ENCODE results near the gene NGEF.

NGEF gene

DNA sequence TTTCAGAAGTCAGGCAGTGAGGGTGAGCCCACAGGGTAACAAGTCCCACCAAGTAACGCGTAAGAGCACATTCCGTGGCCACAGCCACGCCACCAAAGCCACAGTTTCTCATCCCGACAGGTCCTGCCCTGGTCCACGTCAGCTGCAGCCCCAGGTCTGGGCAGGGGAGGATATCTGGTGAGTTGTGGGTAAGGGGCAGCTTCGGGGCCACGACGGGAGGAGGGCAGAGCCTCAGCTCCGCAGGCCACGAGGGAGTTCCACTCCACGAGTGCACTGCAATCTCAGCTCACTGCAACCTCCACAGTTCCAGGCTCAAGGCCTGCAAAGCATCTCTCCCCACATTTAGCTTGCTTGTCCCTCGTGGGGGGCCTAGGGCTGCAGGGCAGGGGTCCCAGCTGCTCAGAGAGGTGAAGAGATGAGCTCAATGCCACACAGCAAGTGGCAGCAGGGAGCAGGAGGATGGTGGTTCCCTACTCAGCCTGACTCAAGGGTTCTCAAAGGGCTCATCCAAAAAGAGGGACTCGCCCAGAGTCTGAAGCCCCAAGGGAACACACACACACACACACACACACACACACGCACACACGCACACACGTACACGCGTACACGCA, 130.4 kb downstream of the NGEF start:
- no peak for DNase-seq (ENCODE audit: low spot score)

DNA sequence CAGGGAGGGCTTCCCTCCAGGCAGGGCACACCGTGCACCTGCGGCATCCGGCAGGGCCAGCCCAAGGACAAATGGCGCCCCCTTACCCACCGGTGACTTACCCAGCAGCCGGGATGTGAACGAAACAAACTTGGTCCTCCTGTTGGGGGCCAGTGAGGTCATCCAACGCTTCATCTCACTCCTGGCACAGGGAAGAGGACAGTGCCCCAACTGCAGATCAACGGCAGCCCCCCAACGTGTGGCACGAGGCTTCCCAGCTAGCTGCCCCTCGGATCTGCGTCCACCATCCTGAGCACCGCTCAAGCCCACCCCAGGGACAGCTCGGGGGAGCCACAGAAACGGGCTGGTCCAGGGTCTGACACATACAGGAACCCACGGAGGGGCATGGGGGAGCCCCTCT, 131.0 kb downstream of the NGEF start:
- no peak for DNase-seq (ENCODE audit: low spot score)

DNA sequence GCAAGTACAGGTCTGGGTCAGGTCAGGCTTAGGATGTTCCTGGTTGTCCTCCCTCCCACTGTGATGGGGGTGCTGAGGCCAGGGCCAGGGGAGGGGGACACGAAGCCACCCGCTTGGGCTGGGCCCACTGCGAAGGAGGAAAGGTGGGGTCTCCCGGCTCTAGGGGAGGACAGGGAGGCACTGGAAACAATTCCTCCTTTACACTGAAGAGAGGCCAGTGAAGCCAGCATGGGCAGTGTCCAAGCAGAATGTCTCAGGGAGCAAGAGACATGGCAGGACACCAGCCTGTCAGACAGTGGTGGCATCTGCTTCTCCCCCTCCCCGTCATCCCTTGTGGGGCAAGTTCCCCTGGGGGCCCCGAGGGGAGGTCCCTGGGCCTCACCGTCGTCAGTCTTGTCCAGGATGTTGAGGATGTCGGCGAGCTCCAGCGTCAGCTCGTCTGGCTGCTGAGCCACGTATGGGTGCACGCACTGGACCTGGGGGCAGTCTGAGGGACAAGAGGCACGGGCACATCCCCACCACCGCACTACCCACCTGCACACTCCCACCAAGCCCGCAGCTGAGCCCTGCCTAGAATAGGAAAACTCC, 132.2 kb downstream of the NGEF start:
- DNase-seq (ENCODE audit: low spot score): no peak

DNA sequence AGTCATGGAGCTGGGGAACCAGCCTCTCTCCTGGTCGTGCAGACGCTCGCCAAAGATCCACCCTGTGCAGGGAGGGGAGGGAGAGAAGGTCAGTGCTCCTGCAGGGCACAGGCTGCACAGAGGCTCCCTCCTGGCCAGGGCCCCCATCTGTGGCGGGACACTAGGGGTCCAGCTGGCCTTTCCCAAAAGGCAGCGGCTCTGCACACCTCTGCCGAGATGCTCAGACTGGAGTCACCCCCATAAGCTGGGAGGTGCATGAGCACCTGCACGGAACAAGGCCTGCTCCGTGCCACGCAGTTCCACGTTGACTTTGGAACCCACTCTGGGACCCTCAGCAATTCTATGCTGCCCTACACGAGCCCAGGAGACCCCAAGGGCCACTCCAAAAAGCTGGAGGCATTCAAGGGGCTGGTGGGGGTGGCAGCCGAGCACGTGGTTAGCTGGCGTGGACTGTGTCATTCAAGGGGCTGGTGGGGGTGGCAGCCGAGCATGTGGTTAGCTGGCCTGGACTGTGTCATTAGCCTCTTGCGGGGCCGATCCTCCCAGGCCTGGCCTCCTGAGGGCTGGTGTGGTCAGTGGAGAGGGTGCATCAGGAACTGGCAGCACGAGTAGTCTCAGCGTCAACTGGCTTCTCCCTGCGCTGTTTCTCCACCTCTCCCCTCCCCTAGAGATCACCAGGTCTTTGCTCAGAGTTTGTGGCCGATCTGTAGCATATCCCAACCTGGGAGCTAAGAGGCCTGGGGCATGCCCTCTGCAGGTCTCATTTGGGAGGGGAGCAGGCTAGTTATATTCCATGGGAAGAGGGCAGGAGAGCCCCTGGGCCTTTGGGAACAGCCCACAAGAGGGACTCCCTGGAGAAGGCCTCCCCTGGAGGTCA, 133.2 kb downstream of the NGEF start:
- DNase-seq (ENCODE audit: low spot score): no peak

DNA sequence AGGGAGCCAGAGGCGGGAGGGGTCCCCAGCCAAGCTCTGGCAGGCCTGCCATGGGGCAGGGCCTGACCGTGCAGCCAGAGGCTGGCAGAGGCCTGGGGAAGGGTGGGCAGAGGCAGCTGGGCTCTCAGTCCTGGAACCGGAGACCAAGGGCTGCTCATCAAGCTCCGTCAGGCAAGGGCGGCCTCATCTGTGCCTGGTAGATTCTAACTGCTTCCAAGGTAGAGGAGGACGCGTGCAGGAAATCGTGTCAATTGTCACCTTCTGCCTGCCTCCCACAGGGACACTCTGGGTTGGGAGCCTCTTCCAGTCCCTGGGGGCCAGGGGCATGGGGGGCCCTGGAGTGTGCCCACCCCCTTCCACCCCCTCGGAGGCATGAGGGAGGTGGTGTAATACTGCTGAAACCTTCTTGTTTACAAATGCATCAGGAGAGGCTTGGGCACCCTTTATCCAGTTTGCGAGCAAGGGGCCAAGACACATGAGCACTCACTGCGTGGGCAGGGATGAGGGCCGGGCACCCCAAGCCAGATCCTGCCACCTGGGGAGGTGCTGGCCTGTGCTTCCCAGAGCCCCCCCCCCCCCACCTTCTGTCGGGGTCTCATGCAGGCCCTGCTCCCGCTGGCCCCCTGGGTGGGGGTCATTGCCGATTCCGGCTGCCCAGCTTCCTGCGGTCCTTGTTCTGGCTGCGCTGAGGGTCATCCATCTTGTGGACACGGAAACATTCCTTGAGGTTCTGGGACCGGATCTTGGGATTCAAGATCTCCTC, 134.0 kb downstream of the NGEF start:
- DNase-seq (ENCODE audit: low spot score): no peak

DNA sequence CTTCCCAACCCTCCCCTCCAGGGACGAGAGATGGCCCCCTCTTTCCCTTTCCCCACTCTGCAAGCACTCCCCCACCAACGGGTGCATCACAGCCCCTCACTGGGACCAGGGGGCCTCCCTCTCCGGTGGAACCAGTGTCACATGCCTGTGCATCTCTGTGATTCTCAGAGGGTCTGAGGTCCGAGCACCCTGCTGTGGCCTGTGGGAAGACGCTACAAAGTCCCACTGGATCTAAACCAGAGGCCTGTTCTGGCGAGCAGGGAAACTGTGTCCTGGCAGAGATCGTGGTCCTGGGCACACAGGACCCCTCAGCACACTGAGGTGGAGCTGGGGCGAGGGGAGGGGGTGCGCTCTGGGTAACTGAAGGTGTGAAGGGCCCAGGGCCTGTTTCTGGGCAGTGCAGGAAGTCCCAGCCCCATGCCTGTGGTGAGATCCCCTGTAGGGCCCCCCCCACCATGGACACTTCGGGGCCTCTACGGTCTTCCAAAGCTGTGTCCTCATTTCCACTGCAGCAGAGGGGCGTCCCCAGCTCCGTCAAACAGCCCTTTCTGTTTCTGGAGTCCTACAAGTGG, 135.0 kb downstream of the NGEF start:
- DNase-seq (ENCODE audit: low spot score): no peak

DNA sequence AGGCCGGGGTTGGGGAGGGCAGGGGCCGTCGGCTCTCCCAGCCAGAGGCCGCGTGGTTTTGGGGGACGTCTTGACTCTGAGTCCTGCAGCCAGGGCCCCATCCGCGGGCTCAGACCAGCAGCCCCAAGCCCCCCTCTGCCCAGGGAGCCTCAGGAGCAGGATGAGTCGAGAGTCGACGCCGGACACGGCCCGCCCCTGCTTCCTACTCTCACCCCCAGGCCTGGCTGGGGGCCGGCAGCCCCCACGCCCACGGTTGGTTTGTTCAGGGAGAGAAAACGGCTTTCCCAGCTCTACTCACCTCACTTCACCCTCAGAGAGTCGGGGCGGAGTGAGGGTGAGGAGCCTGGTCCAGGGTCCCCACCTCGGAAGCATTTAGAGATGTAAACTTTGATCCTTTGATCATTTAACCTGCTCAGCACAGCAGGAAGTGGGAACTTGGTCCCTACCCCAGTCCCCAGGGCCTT, 136.0 kb downstream of the NGEF start:
- DNase-seq (ENCODE audit: low spot score): no peak

DNA sequence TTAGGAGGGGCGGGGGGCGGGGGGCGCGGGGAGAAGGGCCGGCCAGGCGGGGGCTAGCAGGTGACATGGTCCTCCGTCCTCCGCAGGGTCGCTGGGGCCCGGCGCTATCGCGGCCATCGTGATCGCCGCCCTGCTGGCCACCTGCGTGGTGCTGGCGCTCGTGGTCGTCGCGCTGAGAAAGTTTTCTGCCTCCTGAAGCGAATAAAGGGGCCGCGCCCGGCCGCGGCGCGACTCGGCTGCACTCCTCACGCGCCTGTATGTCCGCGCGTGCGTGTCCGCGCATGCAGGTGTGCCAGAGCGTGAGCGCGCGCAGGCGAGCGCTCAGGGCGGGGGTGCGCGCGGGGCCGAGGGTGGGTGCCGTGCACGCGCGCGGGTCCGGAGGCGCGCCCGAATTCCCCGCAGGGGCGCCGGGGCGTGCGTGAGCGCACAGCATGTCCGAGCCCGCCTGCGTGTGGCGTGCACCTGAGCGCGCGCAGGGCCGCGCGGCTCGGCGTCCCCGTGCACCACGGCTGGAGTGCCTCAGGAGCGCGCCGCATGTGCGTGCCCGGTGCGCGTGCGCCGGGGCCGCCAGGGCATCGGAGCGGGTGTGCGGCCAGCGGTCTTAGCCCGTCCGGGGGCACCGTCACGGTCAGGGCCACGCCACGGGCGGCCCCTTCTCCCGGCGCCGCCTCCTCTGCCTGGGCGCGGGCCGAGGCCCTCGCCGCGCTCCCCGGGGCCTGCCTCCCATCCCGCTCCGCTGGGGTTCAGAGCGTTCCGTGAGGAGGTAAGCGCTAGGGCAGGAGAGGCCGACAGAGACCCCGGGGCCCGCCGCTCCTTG, 136.7 kb downstream of the NGEF start:
- peak; percentile 14 for DNase-seq (ENCODE audit: low spot score)

DNA sequence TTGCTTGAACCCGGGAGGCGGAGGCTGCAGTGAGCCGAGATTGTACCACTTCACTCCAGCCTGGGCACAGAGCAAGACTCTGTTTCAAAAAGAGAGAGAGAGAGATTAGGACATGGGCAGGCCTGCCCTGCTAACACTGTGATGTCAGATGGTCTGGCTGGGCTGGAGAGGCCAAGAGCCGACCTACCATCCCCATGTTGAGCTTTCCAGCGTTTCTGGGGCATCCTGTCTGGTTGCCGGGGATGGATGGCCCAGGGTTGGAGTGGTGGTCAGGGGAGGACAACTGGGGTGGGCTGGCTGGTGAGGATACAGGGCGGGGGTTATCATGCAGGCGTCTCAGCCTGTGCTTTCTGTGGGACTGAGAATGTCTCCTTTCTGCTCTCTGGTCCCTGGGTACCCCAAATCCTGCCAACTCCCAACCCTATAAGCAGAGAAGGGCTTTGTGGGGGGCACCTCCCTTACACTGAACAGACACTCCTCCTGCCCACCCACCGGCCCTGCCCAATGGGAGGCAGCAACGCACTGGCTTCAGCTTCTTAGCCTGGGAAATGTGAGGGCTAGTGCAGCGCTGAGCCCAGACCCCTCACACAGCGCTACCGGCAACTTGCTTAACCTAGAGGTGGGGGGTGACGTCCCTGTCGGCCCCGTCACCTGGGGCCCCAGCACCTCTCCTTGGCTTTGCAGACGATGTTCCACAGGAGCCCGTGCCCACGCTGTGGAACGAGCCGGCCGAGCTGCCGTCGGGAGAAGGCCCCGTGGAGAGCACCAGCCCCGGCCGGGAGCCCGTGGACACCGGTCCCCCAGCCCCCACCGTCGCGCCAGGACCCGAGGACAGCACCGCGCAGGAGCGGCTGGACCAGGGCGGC, 137.6 kb downstream of the NGEF start:
- DNase-seq (ENCODE audit: low spot score): no peak

DNA sequence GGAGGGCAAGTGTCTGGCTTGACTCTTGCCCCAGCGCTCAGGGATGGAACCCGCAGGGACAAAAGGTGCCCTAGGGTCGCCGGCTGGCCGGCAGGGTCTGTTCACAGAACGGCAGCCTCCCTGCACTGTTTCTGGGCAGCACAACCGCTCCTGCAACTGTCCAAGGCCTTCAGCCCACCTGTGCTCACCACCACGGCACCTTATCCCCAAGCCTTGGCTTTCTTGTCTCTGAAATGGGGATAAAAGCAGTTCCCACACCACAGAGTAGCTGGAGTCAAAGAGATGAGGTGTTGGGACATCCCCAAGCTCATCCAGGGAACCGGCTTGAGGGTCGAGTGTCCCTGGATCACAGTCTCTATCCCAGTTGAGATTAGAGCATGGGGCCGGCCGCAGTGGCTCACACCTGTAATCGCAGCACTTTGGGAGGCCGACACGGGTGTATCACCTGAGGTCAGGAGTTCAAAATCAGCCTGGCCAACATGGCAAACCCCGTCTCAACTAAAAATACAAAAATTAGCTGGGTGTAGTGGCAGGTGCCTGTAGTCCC, 138.3 kb downstream of the NGEF start:
- no peak for DNase-seq (ENCODE audit: low spot score)

DNA sequence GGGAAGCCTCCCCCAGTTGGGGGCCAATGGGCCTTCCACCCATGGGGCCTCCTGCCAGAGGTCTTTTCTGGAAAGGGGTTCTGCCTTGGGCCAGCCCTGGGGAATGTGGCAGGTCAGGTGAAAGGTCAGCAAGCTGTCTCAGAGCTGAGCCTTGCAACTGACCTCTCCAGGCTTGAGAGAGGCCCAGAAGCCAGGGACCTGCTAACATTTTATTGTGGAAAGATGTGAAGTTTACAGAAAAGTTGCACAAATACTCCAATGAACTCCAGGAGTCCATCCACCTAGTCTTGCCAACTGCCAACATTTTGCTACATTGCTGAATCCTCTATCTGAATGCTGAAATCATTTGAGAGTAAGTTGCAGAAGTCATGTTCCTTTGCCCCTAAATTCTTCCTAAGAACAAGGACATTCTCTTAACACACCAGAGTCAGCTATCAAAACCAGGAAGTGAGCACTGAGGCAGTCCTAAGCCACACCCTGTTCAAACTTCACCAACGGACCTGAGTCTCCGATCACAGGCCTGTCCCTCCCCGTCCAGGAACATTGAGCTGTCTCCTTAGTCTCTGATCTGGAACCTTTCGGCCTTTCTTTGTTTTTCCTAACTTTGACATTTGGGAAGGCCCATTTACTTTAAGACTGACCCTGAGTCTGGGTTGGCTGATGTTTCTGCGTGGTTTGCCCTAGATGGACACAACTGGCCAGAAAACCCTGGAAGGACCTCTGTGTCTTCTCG, 139.0 kb downstream of the NGEF start:
- DNase-seq (ENCODE audit: low spot score): no peak

DNA sequence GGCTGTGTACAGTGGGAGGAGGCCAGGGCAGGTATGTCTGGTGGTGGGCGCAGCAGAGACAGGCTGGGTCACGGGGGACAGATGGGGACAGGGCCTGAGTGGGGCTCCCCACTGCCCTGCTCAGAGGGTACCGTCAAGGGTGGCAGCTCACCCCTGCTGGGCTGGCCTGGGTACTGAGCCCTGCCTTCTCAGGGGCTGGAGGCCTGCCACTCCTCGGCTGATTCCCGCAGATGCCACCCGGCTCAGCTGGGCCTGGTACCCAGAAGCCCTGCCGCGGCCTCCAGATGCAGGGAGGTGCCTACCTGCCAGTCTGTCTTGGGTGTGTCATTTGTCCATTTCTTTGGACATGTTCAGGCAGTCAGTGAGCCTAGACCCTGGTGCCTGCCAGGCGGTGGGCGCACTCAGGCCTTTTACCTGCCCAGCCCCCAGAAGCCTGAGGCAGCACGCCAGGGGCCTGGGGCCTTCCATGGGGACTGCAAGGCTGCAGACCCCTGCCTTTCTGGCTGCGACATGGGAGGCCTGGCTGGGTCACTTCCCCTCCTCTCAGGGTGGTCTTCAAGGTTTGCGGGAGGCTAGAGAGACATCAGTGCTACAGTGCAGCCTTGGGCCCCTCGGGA, 139.7 kb downstream of the NGEF start:
- DNase-seq (ENCODE audit: low spot score): no peak

DNA sequence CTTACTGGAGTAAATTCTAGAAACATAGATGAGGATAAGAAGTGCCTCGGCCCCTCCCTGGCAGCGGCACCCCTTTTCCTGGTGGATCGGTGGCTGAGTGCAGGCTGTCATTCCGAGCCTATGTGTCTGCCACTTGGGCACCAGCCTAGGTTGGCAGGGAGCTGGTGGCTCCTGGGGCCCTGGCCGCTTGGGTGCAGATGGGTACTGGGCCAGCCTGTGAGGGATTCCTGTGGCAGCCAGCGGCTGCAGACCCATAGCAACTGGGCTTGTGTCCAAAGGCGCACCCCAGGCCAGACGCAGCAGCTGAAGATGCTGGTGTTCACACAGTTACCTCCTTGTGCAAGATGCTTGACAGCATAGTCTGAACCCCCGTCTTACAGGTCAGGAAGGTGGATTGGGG, 140.2 kb downstream of the NGEF start:
- no peak for DNase-seq (ENCODE audit: low spot score)

DNA sequence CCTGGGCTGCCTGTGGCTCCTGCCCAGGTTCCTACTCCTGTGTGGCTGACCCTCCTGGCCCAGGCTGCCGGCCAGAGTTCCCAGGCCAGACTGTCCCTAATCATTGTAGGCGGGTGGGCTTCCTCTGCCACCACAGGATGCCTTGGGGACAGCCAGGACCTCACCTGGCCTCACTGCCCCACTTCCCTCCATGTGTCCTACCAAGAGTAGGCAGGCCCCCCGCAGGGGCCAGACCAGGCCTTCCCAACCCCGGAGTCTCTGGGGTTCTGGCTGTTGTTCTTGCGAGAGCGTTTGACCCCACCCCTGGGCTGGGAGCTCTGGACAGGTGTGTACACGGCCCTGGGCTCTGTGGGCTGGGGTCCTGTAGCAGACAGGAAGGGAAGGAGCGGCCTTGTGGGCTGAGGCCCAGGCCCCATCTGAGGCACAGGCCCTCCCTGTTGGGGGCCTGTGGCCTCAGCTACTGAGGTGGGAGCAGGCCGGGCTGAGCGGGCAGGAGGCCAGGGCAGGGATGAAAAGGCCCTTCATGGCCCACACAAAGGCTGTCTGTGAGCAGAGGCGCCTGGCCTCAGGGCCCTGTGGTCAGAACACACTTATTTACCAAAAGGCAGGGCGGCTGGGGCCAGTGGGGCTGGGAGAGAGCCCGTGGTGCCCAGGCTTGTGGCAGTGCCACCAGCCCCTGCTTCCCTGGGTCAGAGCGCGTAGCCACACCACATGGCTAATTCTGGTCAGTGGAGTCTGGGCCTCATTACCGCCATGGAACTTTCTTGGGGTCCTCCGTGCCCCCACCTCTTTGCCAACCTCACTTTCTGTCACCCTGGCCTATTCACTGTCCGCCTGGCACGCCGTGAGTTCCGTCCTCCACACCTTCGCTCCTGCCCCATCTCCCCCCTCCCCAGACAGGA, 141.0 kb downstream of the NGEF start:
- no peak for DNase-seq (ENCODE audit: low spot score)

DNA sequence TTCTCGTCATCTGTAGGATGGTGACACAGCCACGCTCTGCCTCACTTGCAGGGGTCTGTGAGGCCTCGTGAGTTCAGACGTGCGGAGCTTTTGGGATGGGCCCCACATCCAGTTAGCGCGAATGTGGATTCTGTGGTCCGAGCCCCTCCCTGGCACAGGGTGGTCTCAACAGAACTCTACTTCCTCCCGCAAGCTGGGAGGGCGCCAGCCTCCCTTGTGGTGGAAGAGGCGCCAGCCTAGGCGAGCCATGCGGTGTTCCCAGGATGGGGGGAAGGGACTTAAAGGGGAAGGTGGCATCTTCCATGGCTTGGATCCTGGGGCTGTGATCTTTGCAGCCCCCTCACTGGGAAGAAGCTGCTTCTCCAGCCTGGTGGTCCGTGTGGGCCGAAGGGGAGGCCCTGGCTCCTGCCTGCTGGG, 141.6 kb downstream of the NGEF start:
- no peak for DNase-seq (ENCODE audit: low spot score)

DNA sequence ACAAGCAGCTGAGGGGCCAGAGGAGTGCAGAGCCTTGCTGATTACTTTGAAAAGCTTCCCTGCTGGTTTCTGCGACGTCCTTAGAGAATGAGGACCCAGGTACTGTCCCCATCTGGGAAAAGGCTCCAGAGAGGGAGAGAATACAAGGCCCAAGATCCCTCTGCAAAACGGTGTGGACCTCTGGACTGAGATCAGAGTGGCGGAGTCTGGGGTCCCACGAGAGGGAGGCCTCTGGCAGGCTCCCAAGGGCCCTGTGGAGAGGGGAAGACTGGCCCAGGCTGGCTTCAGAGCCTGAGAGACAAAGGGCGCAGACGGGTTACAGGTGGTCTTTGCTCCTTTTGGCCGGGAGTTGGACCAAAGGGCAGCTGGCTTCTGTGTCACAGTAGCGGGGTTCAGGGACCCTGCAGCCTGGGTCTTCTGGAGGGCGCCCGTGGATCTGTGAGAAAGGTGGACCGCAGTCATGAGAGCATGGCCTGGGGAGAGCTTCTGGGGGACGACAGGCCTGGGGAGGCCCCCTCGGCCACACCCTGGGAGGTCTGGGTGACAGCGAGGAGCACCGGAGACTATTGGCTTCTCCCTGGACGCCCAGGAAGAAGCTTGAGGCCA, 142.2 kb downstream of the NGEF start:
- no peak for DNase-seq (ENCODE audit: low spot score)

DNA sequence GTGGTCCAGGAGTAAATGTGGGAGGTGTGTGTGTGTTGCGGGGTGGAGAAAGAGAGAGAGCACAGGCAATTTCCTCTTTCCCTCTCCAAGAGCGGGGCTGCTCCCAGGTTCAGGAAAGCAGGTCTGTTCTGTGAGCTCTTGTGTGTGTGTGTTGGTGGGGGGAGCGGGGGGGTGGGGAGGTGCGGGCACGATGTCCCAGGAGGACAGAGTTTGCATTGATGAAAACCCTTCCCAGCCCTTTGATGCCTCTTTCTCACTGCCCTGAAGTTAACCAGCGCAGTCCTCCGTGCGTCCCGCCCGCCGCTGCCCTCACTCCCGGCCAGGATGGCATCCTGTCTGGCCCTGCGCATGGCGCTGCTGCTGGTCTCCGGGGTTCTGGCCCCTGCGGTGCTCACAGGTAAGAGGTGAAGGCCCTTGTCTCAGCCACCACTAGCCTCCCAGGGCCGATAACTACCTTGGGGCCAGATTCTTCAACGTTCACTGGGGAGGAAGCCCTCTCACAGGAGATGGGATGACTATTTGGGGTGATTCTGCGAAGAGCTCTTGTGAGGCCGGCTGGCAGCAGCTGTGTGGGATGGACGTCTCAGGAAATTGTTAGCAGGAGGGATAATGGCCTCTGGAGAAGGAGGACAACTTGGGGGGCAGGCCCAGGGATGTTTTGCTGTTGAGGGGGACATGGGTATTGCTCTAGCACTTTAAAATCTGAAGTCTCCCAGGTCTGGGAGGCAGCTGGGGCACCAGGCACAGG, 142.9 kb downstream of the NGEF start, which contains the start of gene SNORC:
SNORC (plus strand) TSS at position 247 of the 748 bp plus-strand sequence; CDS start at position 325, 78 bp downstream.
- no peak for DNase-seq (ENCODE audit: low spot score)
